Measurements from ENCODE around the gene GPC5.

GRCh38 chr13:91960947-91961346 is 562.5 kb downstream of the GPC5 start:
- TF ChIP-seq POLR2AphosphoS5 (IDR thresholded peaks at IDR 0.05; ENCODE audit: low read depth, low read length) (no peak), REST (IDR thresholded peaks at IDR 0.05; ENCODE audit: insufficient read depth in 1 of 2, low read depth in 2 of 2, low read length in 2 of 2) (no peak), TAF1 (IDR thresholded peaks at IDR 0.05; ENCODE audit: borderline replicate concordance, insufficient read depth, low read length) (no peak), FOXP2 (optimal IDR thresholded peaks at IDR 0.05; ENCODE audit: borderline replicate concordance, extremely low read depth, extremely low read length, insufficient read depth) (no peak), SIN3A (IDR thresholded peaks at IDR 0.05; ENCODE audit: borderline replicate concordance, insufficient read depth, low read length) (no peak)

Measured in PFSK-1 (cell line).